ENCODE results near the gene SMC5.
"Not testable (repeated sequence)": the region's sequence is repeated elsewhere in the genome, so short reads cannot be mapped to it uniquely, and the experiment has no call there.

SMC5 gene

GRCh38 chr9:70258692-70259511, at the start of gene SMC5:
Gene SMC5 (plus strand): TSS chr9:70258978. CDS start chr9:70259079, 101 bp downstream.
- DNase-seq, result peak; percentile 91

- DNase-seq, result no peak
These were observed 41.7 kb upstream of the SMC5 start for GRCh38 chr9:70217029-70217428.

- no peak for DNase-seq
These were observed 40.0 kb upstream of the SMC5 start for GRCh38 chr9:70218767-70219166.

- DNase-seq, result no peak
These were observed 38.6 kb upstream of the SMC5 start for GRCh38 chr9:70220216-70220615.

- no peak for DNase-seq
These were observed 36.4 kb upstream of the SMC5 start for GRCh38 chr9:70222354-70222753.

GRCh38 chr9:70228118-70228517, 30.7 kb upstream of the SMC5 start:
- DNase-seq, result no peak

GRCh38 chr9:70228611-70229010, 30.2 kb upstream of the SMC5 start:
- DNase-seq, result no peak

- no peak for DNase-seq
These were observed 29.8 kb upstream of the SMC5 start for GRCh38 chr9:70229026-70229425.

GRCh38 chr9:70229579-70229978, 29.2 kb upstream of the SMC5 start:
- DNase-seq, result no peak

- no peak for DNase-seq
These were observed 26.3 kb upstream of the SMC5 start for GRCh38 chr9:70232476-70232875.

GRCh38 chr9:70234208-70234607, 24.6 kb upstream of the SMC5 start:
- not testable (repeated sequence) for DNase-seq

- DNase-seq, result not testable (repeated sequence)
These were observed 12.8 kb upstream of the SMC5 start for GRCh38 chr9:70245952-70246351.

GRCh38 chr9:70250221-70250620, 8.6 kb upstream of the SMC5 start:
- DNase-seq, result no peak

GRCh38 chr9:70255486-70255885, 3.3 kb upstream of the SMC5 start:
- DNase-seq, result no peak

- no peak for DNase-seq
These were observed 2.6 kb upstream of the SMC5 start for GRCh38 chr9:70256123-70256551.

- no peak for DNase-seq
These were observed 1.3 kb upstream of the SMC5 start for GRCh38 chr9:70257502-70257901.

GRCh38 chr9:70257991-70258691, 637 bp upstream of the SMC5 start:
- peak; percentile 50 for DNase-seq

GRCh38 chr9:70259512-70259802, 679 bp downstream of the SMC5 start:
- DNase-seq, result no peak

- DNase-seq, result no peak
These were observed 1.2 kb downstream of the SMC5 start for GRCh38 chr9:70260007-70260443.

- no peak for DNase-seq
These were observed 1.8 kb downstream of the SMC5 start for GRCh38 chr9:70260606-70261005.

- DNase-seq, result no peak
These were observed 2.5 kb downstream of the SMC5 start for GRCh38 chr9:70261131-70261870.

- DNase-seq, result no peak
These were observed 3.6 kb downstream of the SMC5 start for GRCh38 chr9:70262366-70262765.

GRCh38 chr9:70262948-70263347, 4.2 kb downstream of the SMC5 start:
- DNase-seq, result no peak

- no peak for DNase-seq
These were observed 4.6 kb downstream of the SMC5 start for GRCh38 chr9:70263421-70263820.
